ENCODE results near the gene MMP12. TPM values are rescaled to one million over a fixed set of nuclear protein-coding genes. Genes with fewer than 3 reads are reported as not detected.

MMP12 gene
- not detected in 2 replicates for total RNA-seq

GRCh38 chr11:102874852-102875251 lies at the start of gene MMP12:
TSS of gene MMP12 (minus strand) at chr11:102874982. CDS start at chr11:102874937, 45 bp downstream.

GRCh38 chr11:102843489-102843888 lies 31.3 kb downstream of the MMP12 start, which contains the start of gene MMP3:
TSS of gene MMP3 (minus strand) at chr11:102843609. CDS start at chr11:102843546, 63 bp downstream.

Other genes starting within 250 kb of the MMP12 start
- gene MMP20, start 249.7 kb downstream of the MMP12 start, total RNA-seq = not detected in 2 replicates
- not detected in 2 replicates for gene MMP27, start 169.2 kb downstream of the MMP12 start, total RNA-seq
- gene MMP8, start 150.0 kb downstream of the MMP12 start, total RNA-seq = not detected in 2 replicates
- 0.19 TPM in 1 of 2 replicates, not detected in the other for gene MMP10, start 94.4 kb downstream of the MMP12 start, total RNA-seq
- gene MMP1, start 76.8 kb downstream of the MMP12 start, total RNA-seq = 14.8 and 15.3 TPM in 2 replicates
- gene MMP3, start 31.4 kb downstream of the MMP12 start, total RNA-seq = not detected in 2 replicates
- gene MMP13, start 80.8 kb upstream of the MMP12 start, total RNA-seq = not detected in 2 replicates
- gene DCUN1D5, start 217.2 kb upstream of the MMP12 start, total RNA-seq = 61.4 and 94.2 TPM in 2 replicates
- gene DYNC2H1, start 234.4 kb upstream of the MMP12 start, total RNA-seq = 19.1 and 34.6 TPM in 2 replicates

Measured in cardiac ventricle fibroblast (primary cell).